HG02642 (cell line): ENCODE data around the gene CMIP.

Experiments
- ATAC-seq: cut with Tn5 transposase; IDR thresholded peaks from one replicate; pipeline ENCODE4 v1.9.1; 2021; ENCODE audit warnings: mild to moderate bottlenecking; ENCODE audit not compliant: unreplicated experiment, poor library complexity

The CMIP gene

GRCh38 chr16:81445966-81446906 lies 1.6 kb downstream of the CMIP start:
- no peak for ATAC-seq

- no peak for ATAC-seq
Measured at GRCh38 chr16:81446907-81447268, 2.3 kb downstream of the CMIP start.

GRCh38 chr16:81447383-81448101 lies 2.9 kb downstream of the CMIP start:
- ATAC-seq: no peak

- ATAC-seq: no peak
Measured at GRCh38 chr16:81448154-81449131, 3.8 kb downstream of the CMIP start.

GRCh38 chr16:81449241-81449640 lies 4.6 kb downstream of the CMIP start:
- ATAC-seq: no peak

GRCh38 chr16:81449899-81450608 lies 5.4 kb downstream of the CMIP start:
- no peak for ATAC-seq

GRCh38 chr16:81450783-81451491 lies 6.3 kb downstream of the CMIP start:
- no peak for ATAC-seq

GRCh38 chr16:81451753-81452680 lies 7.4 kb downstream of the CMIP start:
- ATAC-seq: no peak

- no peak for ATAC-seq
Measured at GRCh38 chr16:81453091-81453728, 8.6 kb downstream of the CMIP start.

GRCh38 chr16:81454044-81454443 lies 9.4 kb downstream of the CMIP start:
- ATAC-seq: no peak

- no peak for ATAC-seq
Measured at GRCh38 chr16:81455006-81455405, 10.4 kb downstream of the CMIP start.

GRCh38 chr16:81455720-81456494 lies 11.3 kb downstream of the CMIP start:
- no peak for ATAC-seq

- no peak for ATAC-seq
Measured at GRCh38 chr16:81456523-81457325, 12.1 kb downstream of the CMIP start.

- ATAC-seq: no peak
Measured at GRCh38 chr16:81457326-81458133, 12.9 kb downstream of the CMIP start.

- no peak for ATAC-seq
Measured at GRCh38 chr16:81458149-81458669, 13.6 kb downstream of the CMIP start.
